HL-60 (cell line): ENCODE data around the gene SLC25A19.

ENCODE experiments used
- DNase-seq, 2 experiments: peaks; one replicate each; pipeline ENCODE4 v3.0.0-alpha.2; 2010 to 2020; ENCODE audit warnings: low read depth in 1 of 2, low spot score in 1 of 2
- H3K27ac ChIP-seq: fragments of 250-450 bp; sonication (Bioruptor Pico); replicated peaks from 2 replicates; pipeline ENCODE4 v1.5.1; 2020; ENCODE audit warnings: mild to moderate bottlenecking, moderate library complexity
- H3K27me3 ChIP-seq: fragments of 250-450 bp; sonication (Bioruptor Pico); 2 replicates; pipeline ENCODE4 v1.5.1; 2021; ENCODE audit warnings: mild to moderate bottlenecking, moderate library complexity; ENCODE audit not compliant: insufficient read depth, poor library complexity, severe bottlenecking
- H3K4me3 ChIP-seq: replicated peaks from 2 replicates; pipeline ENCODE4 v1.5.1; 2011; ENCODE audit warnings: mild to moderate bottlenecking, control low read depth, low read length; ENCODE audit not compliant: insufficient read depth
- CTCF ChIP-seq: IDR thresholded peaks from one replicate; pipeline ENCODE4 v1.5.1; 2011; ENCODE audit warnings: low read length, control low read depth, inconsistent platforms; ENCODE audit not compliant: insufficient read depth
- GABPA ChIP-seq: IDR thresholded peaks from 2 replicates; pipeline ENCODE4 v1.6.1; 2012; ENCODE audit warnings: low read depth
- POLR2AphosphoS5 ChIP-seq: IDR thresholded peaks from 2 replicates; pipeline ENCODE4 v1.6.1; 2012; ENCODE audit warnings: low read depth
- REST ChIP-seq: IDR thresholded peaks from 2 replicates; pipeline ENCODE4 v1.6.1; 2012; ENCODE audit warnings: low read depth; ENCODE audit not compliant: insufficient replicate concordance
- SPI1 ChIP-seq: IDR thresholded peaks from 2 replicates; pipeline ENCODE4 v1.6.1; 2012; ENCODE audit warnings: low read depth, mild to moderate bottlenecking, borderline replicate concordance

Gene SLC25A19

DNA sequence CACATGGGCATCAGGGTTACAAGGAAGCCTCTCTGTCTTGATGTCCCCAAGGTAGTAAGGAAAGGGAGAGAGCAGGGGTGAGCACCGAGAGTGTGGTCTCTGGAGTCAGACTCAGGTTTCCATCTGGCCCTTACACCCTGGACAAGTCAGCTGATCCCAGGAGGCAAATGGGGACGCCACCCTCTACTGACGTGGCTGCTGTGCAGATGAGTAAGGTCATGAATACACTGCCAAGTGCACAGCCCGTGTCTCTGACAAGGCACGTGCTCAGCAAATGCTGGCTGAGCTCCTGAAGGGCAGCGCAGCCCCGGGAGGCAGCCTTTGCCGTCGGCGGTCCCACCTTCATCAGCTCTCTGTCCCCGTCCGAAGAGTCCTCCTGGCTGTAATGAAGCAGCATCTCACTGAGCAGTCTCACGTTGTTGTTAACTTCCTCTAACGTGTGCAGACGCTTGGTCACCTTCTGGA lies 47.2 kb downstream of the SLC25A19 start:
- Histone ChIP-seq H3K27ac (peak overlapping the region; percentile 51), H3K27me3 (no peaks in the 10 kb centered on the region), H3K4me3 (no peak overlapping the region)
- no peak for DNase-seq
- no peak for TF ChIP-seq REST
- TF ChIP-seq SPI1, result no peak
- no peak for TF ChIP-seq GABPA
- no peak for TF ChIP-seq CTCF
- no peak for TF ChIP-seq POLR2AphosphoS5

DNA sequence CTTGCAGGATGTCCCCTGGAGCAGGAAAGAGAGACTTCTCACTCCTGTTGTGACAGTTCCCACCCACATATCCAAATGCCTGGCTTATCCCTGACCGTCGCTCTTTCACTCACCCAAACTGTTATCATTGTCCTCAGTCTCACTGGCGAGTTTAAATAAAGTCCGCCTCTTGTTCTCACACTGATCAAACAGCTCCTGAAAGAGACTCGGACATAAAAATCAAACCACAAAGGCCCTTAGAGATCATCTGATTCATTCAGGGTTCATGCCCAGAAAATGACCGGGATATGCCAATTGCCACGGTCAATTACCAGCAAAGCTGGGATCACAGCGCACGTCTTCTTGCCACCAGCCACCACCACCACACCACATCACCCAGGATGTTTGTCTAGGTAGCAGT lies 47.7 kb downstream of the SLC25A19 start:
- Histone ChIP-seq H3K27me3 (no peaks in the 10 kb centered on the region), H3K4me3 (no peak overlapping the region), H3K27ac (peak overlapping the region; percentile 51; the same call in 1 of the 2 replicates)
- no peak for DNase-seq
- TF ChIP-seq CTCF (no peak), SPI1 (no peak), REST (no peak), POLR2AphosphoS5 (no peak), GABPA (no peak)

DNA sequence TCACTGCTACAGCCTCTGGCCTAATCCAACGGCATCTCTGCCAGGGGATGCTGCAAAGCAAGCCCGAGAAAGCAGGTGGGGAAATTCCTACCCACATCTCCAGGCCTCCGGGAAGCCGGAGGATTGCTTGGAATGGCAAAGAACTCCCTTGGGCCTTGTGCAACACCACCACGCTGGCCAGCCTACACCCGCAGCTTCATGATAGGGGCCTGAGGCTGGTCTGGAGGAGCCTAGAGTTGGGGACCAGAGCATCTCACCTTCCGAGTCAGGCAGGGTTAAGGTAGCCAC lies 48.1 kb downstream of the SLC25A19 start:
- H3K27ac ChIP-seq, result no peak overlapping the region
- no peaks in the 10 kb centered on the region for H3K27me3 ChIP-seq
- no peak overlapping the region for H3K4me3 ChIP-seq
- TF ChIP-seq SPI1 (no peak), REST (no peak), GABPA (no peak), CTCF (no peak), POLR2AphosphoS5 (no peak)
- DNase-seq, result no peak
